ENCODE results near the gene CERS4.
"Not testable (repeated sequence)": the region's sequence is repeated elsewhere in the genome, so short reads cannot be mapped to it uniquely, and the experiment has no call there.

CERS4 gene

DNA sequence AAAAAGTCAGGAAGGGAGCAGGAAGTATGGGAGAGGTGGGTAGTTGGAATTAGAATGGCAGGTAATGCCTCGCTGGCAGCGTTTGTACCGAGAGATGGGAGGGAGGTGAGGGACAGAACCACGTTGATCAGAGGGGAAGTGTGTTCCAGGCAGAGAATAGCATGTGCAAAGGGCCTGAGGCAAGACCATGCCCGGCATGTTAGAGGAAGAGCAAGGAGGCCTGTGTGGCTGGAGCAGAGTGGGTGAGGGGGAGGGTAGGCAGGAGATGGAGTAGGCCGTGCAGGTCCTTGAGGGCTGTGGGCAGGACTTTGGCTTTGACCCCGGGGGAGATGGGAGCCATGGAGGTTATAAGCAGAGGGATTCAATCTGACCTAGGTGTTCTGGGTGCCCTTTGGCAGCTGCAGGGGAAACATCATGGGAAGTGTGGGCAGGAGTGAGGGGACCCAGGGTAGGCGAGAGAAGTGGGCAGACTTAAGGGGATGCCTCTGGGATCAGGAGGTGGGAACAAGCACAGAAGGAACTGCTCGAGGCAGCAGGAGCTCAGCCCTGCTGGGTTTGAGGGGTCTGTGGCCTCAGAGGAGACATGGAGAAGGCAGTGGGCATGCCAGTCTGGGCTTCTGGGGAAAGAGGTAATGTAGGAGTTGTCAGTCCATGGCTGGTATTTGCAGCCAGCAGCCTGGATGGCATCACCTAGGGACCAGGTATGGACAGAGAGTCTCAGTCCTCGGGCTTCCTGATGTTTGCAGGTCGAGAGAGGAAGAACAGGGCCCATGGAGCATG is 50.2 kb downstream of the CERS4 start:
- no peak overlapping the region for H3K27ac ChIP-seq
- no peak for DNase-seq (ENCODE audit: low read depth, low spot score)

DNA sequence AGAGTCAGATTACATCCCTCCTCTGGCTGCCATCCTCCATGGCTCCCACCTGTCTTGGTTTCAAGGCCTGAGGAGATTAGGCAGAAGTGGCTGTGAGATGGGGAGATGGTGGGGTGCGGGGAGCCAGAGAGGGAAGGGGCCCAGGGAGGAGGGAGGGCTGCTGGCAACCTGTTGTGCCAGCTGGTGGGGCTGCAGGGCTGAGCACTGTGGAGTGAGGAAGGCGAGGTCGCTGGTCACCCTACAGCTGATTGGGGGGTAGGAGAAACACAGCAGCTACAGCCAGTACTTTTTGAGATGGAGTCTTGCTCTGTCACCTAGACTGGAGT is 50.7 kb downstream of the CERS4 start:
- H3K27ac ChIP-seq: no peak overlapping the region
- DNase-seq (ENCODE audit: low read depth, low spot score): no peak

DNA sequence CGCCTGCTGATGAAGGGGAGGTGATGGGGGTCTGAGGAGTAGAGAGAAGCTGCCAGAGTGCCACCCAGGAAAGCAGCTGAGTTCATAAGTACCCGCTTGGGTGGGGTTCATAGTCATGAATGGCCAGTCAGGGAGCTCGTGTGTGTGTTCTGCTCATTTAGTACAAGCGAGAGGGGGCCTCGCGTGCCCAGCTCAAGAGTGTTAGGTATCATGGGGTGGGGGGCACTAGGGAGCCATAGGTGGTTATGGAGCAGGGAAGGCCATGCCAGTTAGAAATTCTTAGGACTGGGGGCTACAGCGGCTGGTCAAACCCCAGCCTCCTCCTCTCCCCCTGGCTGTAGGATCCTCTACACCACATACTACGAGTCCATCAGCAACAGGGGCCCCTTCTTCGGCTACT is 52.2 kb downstream of the CERS4 start:
- H3K27ac ChIP-seq: no peak overlapping the region
- no peak for DNase-seq (ENCODE audit: low read depth, low spot score)

DNA sequence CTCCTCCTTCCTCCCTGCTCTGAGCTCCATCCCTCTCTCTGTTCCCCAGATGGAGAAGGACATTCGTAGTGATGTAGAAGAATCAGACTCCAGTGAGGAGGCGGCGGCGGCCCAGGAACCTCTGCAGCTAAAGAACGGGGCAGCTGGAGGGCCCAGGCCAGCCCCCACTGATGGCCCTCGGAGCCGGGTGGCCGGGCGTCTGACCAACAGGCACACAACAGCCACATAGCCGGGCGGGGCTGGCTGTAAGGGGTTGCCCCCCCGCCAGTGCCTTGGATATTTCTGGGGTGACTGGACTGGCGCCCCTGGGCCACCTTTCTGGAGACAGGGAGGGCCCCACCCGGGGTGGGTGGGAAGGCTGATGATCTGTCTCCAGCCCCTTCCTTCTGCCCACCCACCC is 52.7 kb downstream of the CERS4 start:
- H3K27ac ChIP-seq: no peak overlapping the region
- DNase-seq (ENCODE audit: low read depth, low spot score): no peak

DNA sequence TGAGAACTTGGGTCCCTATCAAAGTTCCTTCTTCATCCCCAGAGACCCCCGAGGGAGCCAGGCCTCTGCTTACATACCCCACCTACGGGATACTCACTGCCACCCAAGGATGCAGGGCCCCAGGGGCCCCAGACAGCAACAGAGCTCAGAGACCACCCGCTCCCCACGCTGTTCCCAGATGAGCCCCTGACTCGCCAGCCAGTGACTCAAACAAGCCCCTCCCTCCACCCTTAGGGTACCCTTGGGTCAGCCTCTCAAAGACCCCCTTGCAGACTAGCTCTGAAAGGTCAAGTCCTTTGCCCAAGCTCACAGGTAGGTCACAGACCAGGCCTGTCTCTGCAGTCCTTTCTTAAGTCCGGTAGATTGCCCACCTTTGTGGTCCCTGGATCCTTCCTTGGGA is 53.3 kb downstream of the CERS4 start:
- no peak for DNase-seq (ENCODE audit: low read depth, low spot score)
- no peak overlapping the region for H3K27ac ChIP-seq

DNA sequence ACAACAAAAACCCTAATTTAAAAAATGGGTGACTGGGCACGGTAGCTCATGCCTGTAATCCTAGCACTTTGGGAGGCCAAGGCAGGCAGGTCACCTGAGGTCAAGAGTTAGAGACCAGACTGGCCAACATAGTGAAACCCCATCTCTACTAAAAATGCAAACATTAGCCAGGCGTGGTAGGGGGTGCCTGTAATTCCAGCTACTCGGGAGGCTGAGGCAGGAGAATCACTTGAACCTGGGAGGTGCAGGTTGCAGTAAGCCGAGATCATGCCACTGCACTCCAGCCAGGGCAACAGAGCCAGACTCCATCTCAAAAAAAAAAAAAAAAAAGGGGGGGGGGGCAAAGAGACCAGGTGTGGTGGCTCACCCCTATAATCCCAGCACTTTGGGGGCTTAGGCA is 55.1 kb downstream of the CERS4 start:
- not testable (repeated sequence) for DNase-seq (ENCODE audit: low read depth, low spot score); H3K27ac ChIP-seq

DNA sequence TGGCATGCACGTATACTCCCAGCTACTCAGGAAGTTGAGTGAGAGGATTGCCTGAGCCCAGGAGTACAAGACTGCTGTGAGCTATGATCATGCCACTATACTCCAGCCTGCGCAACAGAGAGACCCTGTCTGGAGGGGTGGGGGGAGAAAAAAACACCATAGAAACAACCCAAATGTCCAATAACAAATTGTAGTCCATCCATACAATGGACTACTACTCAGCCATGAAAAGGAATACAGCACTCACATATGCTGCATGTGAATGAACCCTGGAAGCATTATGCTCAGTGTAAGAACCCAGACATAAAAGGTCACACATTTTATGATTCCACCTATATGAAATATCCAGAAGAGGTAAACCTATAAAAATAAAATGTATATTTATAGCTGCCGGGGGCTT is 56.7 kb downstream of the CERS4 start:
- no peak for DNase-seq (ENCODE audit: low read depth, low spot score)
- H3K27ac ChIP-seq: no peak overlapping the region

DNA sequence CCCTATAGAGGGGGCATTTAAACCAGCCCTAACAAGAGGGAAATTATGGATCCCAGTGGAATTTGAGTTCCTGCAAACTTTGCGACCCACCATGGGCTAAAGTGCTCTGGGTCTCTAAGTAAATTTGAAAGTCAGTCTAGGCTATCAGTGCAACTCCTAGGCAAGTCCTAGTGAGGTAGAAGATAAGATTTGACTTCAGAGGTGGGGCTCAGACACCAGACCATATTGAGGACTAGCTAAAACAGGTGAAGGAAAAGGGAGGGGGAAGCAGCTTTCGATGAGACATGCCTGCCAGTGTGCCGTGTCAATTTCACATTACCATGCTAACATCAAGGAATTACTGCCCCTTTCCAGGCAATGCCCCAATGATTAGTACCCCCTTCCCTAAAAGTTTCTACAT is 60.6 kb downstream of the CERS4 start:
- no peak for DNase-seq (ENCODE audit: low read depth, low spot score)
- no peak overlapping the region for H3K27ac ChIP-seq

DNA sequence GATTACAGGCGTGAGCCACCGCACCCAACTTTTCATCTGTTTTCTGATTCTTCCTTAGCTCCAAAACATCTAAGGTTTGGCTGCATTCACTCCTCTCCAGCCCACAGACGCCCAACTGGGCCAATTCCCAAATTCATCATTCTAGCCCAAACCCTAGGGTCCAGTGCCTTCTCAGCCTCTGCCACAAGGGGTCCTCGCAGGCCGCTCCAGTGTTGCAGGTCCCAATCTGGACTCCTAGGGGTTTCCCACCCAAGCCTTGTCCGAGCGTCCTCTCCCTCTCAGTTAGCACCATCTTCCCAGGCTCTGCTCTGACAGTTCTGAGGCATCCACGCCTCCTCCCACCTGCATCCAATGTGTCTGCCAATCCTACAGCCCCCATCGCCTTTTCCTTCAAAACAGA is 67.3 kb downstream of the CERS4 start:
- DNase-seq (ENCODE audit: low read depth, low spot score); H3K27ac ChIP-seq: not testable (repeated sequence)

DNA sequence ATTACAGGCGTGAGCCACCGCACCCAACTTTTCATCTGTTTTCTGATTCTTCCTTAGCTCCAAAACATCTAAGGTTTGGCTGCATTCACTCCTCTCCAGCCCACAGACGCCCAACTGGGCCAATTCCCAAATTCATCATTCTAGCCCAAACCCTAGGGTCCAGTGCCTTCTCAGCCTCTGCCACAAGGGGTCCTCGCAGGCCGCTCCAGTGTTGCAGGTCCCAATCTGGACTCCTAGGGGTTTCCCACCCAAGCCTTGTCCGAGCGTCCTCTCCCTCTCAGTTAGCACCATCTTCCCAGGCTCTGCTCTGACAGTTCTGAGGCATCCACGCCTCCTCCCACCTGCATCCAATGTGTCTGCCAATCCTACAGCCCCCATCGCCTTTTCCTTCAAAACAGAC is 82.2 kb downstream of the CERS4 start:
- not testable (repeated sequence) for DNase-seq (ENCODE audit: low read depth, low spot score); H3K27ac ChIP-seq

DNA sequence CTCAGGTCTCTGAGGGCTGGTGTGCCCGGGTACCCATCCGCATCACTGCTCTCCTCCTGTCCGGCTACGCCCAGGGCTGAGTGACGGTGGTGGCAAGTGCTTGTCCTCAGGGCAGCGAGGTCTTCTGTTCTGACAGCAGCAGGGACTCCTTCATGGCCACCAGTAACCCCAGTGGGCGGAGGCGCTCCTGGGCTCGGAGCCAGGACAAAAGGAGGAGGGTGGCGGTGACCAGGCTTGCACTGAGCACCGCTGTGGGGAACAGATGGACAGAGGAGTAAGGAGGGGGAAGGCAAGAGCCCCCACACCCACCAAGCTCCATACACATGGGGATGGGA is 93.2 kb downstream of the CERS4 start:
- DNase-seq (ENCODE audit: low read depth, low spot score): no peak
- H3K27ac ChIP-seq: no peak overlapping the region

DNA sequence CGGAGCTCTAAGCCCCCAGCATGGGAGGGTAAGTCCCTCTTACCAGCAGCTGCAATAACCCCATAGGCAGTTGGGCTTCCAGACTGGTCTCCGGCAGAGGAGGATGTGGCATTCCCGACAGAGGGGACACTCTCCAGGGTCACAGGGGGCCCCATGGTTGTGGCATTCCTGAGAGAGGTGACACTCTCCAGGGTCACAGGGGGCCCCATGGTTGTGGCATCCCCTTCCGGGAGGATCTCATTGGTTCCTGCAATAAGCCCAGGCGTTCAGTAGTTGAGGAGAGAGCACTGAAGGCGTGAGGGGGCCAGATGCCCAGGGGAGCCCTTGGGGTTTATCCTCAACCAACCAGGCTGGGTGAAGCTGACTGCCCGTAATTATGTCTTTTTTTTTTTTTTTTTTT is 93.6 kb downstream of the CERS4 start:
- no peak for DNase-seq (ENCODE audit: low read depth, low spot score)
- H3K27ac ChIP-seq: no peak overlapping the region

DNA sequence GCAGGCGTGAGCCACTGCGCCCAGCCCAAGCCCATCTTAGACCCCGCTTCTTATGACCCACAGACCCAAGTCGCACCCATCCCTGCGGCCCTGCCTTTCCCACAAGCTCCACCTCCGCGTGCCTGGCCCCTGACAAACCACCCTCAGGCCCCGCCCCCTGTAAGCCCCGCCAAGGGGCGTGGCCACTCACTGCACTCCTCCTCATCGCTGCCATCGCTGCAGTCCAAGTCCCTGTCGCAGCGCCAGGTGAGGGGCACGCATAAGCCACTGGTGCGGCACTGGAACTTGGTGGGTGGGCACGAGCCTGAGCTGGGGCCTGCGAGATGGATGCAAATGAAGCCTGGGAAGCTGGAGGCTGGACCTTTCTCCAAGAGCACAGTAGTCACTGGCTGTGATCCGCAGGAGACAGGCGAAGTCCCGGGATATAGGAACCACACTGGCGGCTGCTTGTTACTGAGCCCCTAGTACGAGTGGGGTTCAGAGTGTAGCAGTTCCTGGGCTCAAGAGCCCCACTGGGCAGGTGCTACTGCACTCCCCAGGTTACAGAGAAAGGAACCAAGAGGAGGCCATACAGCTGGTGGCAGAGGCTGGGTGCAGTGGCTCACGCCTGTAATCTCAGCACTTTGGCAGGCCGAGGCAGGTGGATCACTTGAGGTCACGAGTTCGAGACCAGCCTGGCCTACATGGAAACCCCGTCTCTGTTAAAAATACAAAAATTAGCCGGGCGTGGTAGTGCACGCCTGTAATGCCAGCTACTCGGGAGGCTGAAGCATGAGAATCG is 95.9 kb downstream of the CERS4 start:
- no peak for DNase-seq (ENCODE audit: low read depth, low spot score)
- no peak overlapping the region for H3K27ac ChIP-seq

DNA sequence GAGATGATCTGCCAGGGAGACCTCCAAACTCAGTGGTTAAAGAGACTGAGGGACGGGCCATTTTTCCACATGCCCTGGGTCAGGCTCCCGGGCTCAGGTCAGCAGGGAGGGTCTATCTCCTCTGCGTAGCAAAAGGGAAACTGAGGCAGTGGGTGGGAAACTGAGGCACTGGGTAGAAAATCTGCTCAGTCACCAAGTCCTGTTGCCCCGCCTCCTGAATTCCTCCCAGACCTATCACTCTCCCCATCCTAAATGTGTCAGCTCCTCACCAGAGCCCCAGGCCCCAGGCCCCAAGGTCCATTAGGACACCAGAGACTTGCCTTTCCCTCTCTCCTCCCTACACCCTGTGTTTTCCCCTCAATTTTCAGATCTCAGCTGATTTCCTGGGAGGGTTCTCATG is 96.6 kb downstream of the CERS4 start:
- DNase-seq (ENCODE audit: low read depth, low spot score): no peak
- H3K27ac ChIP-seq: no peak overlapping the region

DNA sequence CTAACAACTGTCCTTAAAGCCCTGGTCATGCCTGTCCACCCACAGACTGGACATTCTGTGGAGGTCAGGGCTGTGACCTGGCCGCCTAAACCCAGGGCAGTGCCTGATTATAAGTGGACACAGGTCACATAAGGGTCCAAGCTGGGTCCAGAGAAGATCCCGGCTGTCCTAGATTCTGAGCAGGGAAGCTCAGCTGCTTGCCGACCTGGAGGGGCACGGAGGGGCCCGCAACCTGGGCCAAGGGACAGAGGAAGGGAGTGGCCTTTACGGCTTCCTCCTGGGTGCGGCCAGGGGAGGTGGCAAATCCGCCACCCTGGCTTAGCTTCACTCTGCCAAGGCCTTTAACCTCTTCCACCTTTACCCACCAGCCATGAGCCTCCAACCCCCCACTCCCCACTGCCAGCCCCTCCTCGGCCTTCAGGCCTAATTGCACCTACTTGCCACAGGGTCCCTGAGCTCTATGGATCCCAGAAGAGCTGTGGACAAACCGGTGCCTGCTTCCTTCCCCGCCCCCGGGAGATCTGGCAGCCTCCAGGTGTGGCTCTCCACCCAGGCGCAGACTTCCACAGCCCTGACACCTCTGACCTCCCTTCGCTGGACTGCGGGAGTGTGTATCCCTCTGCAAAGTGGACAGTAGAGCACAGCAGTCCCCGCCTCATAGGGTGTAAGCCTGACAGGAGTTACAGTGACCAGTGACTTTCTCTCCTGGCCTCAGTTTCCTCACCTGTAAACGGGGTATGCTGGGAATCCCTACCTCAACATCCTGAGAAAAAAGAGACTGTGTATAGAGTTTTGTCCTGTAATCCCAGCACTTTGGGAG is 97.3 kb downstream of the CERS4 start:
- H3K27ac ChIP-seq: no peak overlapping the region
- DNase-seq (ENCODE audit: low read depth, low spot score): no peak

DNA sequence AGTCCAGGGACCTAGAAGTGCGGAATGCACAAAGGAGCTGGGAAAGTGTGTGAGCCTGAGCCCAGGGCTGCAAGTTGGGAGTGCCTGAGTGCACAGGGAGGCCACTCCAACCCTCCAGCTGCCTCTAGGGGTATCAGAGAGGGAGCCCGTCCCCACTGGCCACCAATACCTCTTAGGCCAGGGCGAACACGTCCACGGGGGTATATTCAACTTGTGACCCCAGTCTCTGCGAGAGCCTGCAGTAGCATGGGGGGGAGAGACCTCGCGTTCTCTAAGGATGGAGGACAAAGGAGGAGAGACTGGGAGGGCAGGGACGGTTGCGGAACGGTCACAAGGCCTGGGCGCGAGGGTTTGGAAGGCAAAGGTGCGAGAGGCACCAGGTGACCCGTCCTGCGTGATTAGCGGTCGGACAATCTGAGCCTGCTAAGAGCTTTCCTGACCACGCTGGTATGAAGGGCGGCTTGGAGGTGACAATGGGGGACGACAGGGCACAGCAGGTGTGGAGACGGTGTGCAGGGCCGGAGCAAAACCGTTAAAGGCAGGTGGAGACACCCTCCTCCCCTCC is 98.3 kb downstream of the CERS4 start:
- H3K27ac ChIP-seq: peak overlapping the region; percentile 67
- no peak for DNase-seq (ENCODE audit: low read depth, low spot score)

DNA sequence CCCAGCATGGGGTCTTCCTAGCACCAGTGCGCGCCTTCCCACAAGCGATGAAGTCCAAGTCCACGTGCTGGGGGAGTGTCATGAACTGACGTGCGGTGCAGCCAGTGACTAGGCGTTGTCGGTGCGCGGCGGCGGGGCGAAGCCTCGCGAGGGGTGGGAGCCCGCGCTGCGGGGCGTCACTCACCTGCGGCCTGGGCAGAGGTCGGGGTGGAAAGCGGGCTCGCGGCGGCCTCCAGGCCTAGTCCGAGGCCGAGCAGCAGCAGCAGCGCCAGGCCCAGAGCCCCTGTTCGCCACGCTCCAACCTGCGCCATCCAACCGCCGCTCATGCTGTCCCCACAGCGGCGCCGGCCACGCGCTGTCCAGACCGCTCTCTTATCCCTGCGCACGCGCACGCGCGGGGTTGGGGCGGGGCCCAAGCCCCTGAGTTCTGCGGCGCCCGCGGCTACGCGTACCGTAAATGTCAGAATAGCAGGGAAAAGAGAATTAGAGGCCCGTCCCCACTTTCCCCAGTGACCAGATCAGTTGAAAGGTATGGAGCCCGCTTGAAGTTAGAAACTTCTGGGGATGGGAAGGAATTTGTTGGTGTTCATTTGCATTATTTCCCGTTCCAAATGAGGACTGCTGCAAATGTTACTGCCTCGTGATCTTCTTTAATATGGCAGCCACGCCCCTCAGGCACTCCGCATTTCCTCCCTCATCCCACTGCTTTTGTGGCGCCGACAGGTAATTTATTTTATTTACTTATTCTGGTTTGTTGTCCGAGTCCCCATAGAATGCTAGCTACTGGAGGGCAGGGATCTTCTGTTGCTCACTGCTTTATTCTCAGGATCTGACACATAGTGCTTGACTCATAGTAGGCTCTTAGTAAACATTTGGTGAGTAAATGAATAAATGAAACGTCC is 99.0 kb downstream of the CERS4 start, which contains the start of gene CD320:
Gene CD320 (minus strand): TSS at position 394 of the 902 bp plus-strand sequence. CDS start 68 bp downstream, at position 326.
- H3K27ac ChIP-seq: peak within 1 kb of the TSS; percentile 67
- peak; percentile 55 for DNase-seq (ENCODE audit: low read depth, low spot score)

DNA sequence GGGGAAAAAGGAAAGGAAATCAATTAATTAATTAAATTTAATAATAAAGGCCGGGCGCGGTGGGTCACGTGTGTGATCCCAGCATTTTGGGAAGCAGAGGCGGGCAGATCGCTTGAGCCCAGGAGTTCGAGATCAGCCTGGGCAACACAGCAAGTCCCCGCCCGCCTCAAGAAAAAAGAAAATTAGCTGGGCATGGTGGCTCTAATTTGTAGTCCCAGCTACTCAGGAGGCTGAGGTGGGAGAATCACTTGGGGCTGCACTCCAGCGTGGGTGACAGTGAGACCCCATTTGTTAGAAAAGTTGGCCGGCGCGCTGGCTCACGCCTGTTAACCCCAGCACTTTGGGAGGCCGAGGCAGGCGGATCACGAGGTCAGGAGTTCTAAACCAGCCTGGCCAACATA is 99.7 kb downstream of the CERS4 start:
- no peak for DNase-seq (ENCODE audit: low read depth, low spot score)
- H3K27ac ChIP-seq: peak overlapping the region; percentile 67

DNA sequence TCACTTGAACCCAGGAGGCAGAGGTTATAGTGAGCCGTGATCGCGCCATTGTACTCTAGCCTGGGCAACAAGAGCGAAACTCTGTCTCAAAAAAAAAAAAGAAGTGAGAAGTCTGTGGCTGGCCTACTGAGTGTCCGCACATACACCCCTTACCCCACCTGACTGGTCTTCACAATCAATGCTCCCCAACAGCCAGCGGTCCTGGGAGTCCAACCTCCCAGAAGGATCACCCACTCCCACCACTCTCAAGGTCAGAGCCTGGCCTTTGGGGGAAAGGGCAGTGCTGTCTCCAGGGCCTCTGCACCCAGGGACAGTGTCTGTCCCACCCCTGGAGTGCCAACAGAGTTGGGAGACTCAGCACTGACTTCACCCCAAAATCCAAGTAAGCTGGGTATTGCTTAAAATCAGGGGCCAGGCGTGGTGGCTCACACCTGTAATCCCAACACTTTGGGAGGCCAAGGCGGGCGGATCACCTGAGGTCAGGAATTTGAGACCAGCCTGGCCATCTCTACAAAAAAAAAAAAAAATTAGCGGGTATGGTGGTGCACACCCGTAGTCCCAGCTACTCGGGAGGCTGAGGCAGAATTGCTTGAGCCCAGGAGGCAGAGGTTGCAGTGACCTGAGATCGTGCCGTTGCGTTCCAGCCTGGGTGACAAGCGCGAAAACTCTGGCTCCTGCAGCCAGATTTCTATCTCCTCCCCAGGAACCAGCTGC is 101.3 kb downstream of the CERS4 start:
- DNase-seq (ENCODE audit: low read depth, low spot score): no peak
- no peak overlapping the region for H3K27ac ChIP-seq
